NCI-H226 (cell line): ENCODE results near the gene SNN.

Experiments
- DNase-seq: peaks from one replicate; pipeline ENCODE4 v3.0.0-alpha.2; 2015

The SNN gene

GRCh38 chr16:11667824-11668622 is at the start of gene SNN:
Gene SNN (plus strand): TSS chr16:11668455. CDS start chr16:11676060, 7,605 bp downstream.
- DNase-seq: peak; percentile 80

GRCh38 chr16:11619327-11619851 is 48.9 kb upstream of the SNN start:
- DNase-seq: no peak

GRCh38 chr16:11620243-11621003 is 47.8 kb upstream of the SNN start:
- DNase-seq: no peak

DNA sequence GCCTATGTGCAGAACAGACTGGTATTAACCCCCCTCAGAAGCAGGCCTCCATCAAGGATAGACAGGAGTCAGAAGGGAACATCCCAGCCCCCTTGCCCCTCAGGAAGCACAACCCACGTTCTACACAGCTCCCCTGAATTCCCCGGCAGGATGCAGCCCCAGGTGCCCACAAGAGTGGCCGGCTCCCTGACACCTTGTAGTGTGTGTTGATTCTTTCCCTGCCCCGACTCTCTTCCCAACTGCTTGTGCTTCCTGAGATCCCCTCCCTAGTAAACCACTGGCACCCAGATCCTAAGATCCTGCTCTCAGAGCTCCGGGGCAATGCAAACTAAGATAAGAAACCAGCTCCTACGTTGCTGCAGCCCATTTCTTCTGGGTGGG is 46.7 kb upstream of the SNN start:
- DNase-seq: no peak

GRCh38 chr16:11621920-11622651 is 46.2 kb upstream of the SNN start:
- no peak for DNase-seq

- no peak for DNase-seq
These were observed 44.0 kb upstream of the SNN start for GRCh38 chr16:11624205-11624604.

DNA sequence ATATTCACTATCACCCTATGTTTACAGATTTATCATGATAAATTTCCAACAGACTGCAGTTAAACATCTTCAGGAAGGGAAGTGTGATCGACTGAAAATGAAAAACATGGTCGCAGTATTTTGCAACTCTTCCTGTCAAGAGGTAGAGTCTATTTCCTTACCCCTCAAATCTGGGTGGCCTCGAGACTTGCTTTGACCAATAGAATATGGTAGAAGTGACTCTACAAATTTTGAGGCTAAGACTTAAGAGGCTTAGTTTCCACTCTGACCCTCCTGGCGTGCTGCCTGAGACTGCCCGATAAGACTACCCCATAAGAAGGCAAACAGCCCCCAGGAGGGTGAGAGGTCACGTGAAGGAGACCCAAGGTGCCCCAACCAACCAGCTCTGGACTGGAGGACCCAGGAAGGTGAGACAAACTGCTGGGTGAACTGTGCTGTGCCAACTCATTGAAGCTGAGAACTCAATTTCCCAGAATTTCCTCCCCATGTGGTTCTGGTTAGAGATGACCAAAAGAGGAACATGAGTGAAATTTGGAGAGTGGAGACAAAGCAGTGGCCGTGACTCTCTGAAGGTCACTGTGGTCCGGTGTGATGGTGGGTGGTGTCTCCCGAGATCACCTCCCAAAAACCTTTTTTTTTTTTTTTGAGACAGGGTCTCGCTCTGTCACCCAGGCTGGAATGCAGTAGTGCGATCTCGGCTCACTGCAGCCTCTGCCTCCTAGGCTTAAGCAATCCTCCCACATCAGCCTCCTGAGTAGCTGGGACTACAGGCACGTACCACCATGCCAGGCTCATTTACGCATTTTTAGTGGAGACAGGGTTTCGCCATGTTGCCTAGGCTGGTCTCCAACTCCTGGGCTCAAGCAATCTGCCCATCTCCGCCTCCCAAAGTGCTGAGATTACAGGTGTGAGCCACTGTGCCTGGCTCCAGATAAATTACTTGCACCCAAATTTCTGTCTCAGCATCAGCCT is 43.3 kb upstream of the SNN start:
- DNase-seq: no peak

- DNase-seq: no peak
These were observed 42.5 kb upstream of the SNN start for GRCh38 chr16:11625769-11626168.

- no peak for DNase-seq
These were observed 41.5 kb upstream of the SNN start for GRCh38 chr16:11626657-11627291.

DNA sequence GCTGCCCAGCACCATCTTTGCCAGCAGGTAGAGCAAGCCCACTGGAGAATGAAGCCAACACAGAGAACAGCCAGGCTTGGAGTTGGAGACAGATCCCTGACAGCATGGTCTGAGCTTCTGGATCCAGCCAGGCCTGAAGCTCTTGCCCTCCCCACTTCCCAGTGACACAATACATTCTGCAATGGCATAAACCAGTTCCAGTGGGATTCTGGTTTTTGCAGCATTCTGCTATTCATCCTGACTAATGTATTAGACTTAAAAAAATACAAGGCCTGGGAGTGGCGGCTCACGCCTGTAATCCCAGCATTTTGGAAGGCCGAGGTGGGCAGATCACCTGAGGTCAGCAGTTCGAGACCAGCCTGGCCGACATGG is 41.0 kb upstream of the SNN start:
- no peak for DNase-seq

DNA sequence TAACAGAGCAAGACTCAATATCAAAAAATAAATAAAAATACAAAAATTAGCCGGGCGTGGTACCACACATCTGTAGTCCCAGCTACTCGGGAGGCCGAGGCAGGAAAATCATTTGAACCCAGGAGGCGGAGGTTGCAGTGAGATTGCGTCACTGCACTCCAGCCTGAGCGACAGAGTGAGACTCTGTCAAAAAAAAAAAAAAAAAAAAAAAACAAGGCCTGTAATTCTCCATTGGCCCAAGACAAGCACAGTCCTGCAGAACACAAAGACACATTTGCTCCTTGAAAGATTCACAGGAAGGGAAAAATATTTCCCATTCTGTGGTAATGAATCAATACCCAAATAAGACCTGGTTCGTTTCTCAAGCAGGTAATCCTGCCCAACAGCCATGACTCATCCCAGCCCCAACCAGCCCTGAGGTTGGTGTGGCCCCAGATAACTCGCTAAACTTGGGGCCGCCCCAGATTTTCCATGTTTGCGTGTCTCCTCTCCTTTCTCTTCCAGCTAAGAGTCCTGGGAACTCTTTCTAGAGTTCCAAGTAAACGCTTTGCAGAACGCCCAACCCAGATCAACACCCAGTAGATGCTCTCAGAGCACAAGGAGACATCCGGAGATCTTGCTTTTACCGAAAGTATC is 40.3 kb upstream of the SNN start:
- peak; percentile 90 for DNase-seq

- DNase-seq: no peak
These were observed 38.9 kb upstream of the SNN start for GRCh38 chr16:11629071-11630030.

- no peak for DNase-seq
These were observed 38.0 kb upstream of the SNN start for GRCh38 chr16:11630046-11630767.

- DNase-seq: no peak
These were observed 37.5 kb upstream of the SNN start for GRCh38 chr16:11630768-11631056.

GRCh38 chr16:11631214-11631613 is 37.0 kb upstream of the SNN start:
- DNase-seq: no peak

DNA sequence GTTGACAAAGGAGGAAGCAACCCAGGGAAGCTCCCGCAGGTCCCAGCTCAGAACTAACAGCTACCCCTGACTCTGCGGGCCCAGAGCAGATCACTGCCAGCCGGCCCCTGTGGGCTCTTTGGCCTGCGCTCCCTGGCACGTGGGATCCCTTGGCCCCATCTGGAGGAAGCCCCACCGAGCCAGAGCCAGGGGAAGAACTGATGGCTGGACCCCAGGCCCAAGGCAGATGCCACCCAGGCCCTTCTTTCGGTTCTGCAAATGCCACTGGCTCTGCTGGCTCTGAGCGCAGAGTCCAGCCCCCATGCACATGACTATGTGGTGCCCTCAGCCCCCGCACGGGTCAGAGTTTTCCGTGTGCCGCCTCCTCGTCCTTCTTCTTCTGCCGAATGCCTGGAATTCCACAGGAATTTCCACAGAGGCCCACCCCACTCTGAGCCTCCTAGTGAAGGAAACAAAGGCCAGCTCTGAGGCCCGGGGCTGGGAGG is 35.8 kb upstream of the SNN start:
- peak; percentile 75 for DNase-seq

- DNase-seq: no peak
These were observed 35.1 kb upstream of the SNN start for GRCh38 chr16:11633113-11633512.

DNA sequence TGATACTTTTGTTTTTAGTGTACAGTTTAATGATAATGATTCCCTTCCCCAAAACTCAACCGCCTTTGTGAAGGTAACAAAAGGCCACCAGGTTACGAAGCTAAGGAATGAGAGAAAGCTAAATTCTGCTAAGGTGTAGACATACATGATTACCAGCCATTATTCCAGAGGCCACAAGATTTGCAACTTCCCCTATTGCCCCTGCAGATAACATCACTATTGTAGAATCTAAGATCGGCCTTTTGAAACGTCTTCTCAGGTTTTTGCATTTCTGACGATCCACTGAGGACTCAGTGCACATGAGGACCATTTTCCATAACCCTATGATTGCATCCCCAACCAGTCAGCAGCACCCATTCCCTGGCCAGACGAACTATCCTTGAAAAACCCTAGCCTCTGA is 33.9 kb upstream of the SNN start:
- no peak for DNase-seq

DNA sequence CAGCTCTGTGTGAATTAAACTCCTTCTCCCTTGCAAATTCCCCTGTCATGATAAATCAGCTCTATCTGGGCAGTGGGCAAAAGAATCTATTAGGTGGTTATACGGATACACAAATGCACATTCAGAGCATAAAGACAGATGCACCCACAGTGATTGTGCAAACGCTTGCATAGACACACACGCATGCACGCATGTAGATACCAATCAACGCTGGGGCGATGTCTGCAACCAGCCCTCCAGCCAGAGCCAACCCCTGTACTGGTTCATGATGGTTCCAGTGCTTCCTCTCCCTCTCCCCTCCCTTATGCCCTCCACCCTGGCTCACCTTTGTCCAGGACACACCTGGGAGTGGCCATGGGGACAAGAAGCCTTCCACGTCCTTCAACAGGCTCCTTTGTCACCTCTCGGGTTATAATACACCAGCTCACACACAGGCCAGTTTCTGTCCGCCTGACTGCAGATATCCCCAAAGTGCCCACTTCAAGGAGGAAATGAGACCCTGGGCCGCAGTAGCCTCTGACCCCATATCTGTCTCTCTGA is 33.1 kb upstream of the SNN start:
- no peak for DNase-seq
